Stimulated activated CD4-positive, alpha-beta T cell treated with anti-CD3 and anti-CD28 coated beads, Interleukin-2, amount 100 ng/mL, for 4 hours (primary cell): ENCODE data around the gene OR2V1.
"Not testable (repeated sequence)": the region's sequence is repeated elsewhere in the genome, so short reads cannot be mapped to it uniquely, and the experiment has no call there.

ENCODE experiments used
- DNase-seq: peaks from one replicate; pipeline ENCODE4 v3.0.0-alpha.2; 2020; ENCODE audit warnings: low read depth

The OR2V1 gene

GRCh38 chr5:181130832-181131496 lies at the start of gene OR2V1:
Gene OR2V1, minus strand, starts transcription at chr5:181131169. Its CDS starts 5,865 bp downstream, at chr5:181125304.
- DNase-seq = no peak

- not testable (repeated sequence) for DNase-seq
Measured at GRCh38 chr5:181177559-181177958, 46.6 kb upstream of the OR2V1 start.

GRCh38 chr5:181176254-181176952 lies 45.4 kb upstream of the OR2V1 start:
- DNase-seq = no peak

GRCh38 chr5:181173420-181174342 lies 42.7 kb upstream of the OR2V1 start:
- DNase-seq = no peak

GRCh38 chr5:181173027-181173419 lies 42.1 kb upstream of the OR2V1 start:
- no peak for DNase-seq

DNA sequence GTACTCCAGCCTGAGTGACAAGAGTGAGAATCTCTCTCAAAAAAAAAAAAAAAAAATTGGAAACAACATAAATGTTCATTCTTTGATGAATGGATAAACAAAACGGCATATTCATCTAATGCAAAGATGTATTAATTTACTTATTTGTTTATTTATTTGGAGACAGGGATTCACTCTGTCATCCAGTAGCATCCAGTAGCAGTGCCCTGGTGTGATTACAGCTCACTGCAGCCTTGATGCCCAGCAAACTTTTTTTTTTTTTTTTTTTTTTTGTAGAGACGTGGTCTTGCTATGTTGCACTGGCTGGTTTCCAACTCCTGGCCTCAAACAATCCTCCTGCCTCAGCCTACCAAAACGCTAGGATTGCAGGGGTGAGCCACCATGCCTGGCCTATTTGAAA lies 40.8 kb upstream of the OR2V1 start:
- no peak for DNase-seq

DNA sequence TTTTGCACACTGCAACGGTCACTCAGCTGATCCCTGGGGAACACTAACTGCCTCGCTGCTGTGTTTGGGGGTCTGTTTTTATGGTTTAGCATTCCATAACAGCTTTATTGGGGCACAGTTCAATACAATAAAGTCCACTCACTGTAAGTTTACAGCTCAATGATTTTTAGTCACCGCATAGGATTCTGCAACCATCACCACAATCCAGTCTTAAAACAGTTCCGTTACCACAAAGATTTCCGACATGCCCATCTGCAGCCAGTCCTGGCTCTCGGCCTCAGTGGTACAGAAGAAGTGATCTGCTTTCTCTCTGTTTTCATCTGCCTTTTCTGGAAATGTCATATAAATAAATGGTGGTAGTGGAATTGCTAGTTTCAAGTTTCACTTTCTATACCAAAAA lies 40.0 kb upstream of the OR2V1 start:
- DNase-seq = no peak

DNA sequence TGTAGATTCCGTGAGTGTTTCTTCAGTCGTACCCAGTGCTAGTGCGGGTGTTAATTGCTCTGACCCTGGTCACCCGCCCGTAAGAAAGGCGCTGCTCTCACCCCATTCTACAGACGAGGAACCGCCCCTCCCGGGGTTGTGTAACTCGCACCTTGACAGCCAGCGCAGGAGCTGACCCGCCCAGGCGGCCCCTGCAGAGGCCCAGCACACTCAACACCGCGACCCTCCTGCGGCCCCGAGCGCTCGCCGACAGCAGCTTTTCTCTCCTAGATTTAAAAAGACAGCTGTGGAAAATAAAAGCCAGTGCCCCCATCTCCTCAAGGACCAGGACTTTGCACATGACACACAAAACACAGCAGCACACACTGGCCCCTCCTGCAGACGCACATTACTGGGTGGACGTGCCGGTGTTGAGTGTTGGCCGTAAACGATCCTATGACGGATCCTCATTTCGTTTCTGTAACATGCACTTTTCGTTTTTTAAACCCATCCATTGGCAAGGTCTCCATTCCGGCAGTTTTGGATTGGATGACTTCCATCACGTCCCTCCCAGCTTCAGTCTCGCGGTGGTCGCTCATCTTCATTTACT lies 39.4 kb upstream of the OR2V1 start:
- DNase-seq = no peak

DNA sequence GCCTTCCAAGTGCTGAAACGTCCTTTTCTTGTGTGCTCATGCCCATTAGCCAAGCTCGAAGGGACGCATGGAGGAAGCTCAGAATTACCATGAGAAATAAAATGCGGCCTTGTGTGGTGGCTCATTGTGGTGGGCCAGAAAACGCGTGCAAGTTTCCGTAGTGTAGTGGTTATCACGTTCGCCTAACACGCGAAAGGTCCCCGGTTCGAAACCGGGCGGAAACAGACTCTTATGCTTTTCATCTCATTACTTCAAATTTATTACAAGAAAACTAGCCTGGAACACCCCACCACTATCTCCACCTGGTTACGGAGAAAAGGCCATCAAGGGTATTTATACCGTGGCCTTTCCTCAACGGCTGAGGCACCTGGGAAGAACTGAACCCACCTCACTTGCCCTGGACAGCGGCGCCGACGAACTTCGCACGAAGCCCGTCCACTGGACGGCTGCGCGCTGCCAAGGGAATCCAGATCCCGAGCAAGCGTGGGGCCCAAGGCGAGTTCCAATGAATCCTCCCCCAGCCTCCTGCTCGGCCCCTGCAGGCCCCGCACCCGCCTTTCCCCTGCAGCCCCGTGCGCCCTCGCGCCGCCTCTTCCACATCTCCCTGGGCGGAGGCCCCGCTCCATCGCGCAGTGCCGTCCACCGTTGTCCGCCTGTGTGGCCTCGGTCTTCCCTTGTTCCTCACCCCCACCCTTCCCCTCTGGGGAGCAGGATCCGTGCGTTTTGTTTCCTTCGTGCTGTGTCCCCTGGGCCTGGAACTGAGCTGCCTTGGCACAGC lies 38.7 kb upstream of the OR2V1 start:
- DNase-seq = not testable (repeated sequence)

GRCh38 chr5:181168595-181169118 lies 37.7 kb upstream of the OR2V1 start:
- no peak for DNase-seq

- no peak for DNase-seq
Measured at GRCh38 chr5:181167814-181168488, 37.0 kb upstream of the OR2V1 start.

- DNase-seq = no peak
Measured at GRCh38 chr5:181166812-181167733, 36.1 kb upstream of the OR2V1 start.

GRCh38 chr5:181164076-181164952 lies 33.3 kb upstream of the OR2V1 start:
- no peak for DNase-seq

DNA sequence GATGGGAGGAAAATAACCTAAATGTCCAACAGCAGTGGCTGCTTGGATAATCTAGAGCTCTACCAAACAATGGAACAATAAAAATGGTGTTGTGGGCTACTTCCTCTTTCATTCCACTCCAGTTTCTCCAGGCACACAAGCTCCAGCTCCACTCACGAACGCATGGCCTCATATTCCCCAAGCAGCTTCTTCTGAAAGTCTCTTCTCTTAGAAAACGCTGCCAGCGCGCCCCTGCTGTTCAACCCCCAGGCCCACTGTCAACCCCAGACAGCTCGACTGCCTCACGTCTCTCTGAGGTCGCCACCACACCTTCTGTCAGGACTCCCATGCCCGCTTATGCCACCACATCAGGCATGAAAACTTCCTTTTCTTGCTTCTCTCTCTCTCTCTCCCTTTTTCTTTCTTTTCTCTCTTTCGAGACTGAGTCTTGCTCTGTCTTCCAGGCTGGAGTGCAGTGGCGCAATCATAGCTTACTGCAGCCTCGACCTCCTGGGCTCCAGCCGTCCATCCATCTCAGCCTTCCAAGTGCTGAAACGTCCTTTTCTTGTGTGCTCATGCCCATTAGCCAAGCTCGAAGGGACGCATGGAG lies 32.6 kb upstream of the OR2V1 start:
- DNase-seq = no peak

- DNase-seq = no peak
Measured at GRCh38 chr5:181161534-181162175, 30.7 kb upstream of the OR2V1 start.

DNA sequence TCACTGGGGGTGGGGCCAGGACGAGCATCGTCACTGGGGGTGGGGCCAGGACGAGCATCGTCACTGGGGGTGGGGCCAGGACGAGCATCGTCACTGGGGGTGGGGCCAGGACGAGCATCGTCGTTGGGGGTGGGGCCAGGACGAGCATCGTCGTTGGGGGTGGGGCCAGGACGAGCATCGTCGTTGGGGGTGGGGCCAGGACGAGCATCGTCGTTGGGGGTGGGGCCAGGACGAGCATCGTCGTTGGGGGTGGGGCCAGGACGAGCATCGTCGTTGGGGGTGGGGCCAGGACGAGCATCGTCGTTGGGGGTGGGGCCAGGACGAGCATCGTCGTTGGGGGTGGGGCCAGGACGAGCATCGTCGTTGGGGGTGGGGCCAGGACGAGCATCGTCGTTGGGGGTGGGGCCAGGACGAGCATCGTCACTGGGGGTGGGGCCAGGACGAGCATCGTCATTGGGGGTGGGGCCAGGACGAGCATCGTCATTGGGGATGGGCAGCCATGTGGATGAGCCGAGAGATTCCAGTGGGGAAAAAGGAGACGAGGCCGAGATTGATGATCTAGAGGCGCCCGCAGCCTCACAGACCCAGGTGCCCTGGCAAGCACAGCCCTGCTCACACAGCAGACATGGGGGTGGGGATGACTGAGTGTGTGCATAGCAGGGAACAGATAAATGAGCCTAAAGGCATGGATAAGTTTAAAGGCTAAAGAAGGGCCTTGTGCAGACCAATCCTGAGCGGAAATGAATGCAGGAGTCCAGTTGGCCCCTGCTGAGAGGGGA lies 30.0 kb upstream of the OR2V1 start:
- peak; percentile 29 for DNase-seq
